WTC11 (cell line): ENCODE results near the gene PAMR1. TPM values are rescaled to one million over a fixed set of nuclear protein-coding genes. Genes with fewer than 3 reads are reported as not detected.

ENCODE experiments used
- ATAC-seq: fragments of 200-7000 bp; cut with Tn5 transposase; 2 replicates; pipeline ENCODE4 v1.10.0; 2021; ENCODE audit warnings: mild to moderate bottlenecking, moderate library complexity
- CTCF ChIA-PET: fragments of 300-600 bp; sonication (Branson Sonifier 250); formaldehyde crosslinking; loops from one replicate; lab custom pipeline; 2021; ENCODE audit warnings: antibody characterized with exemption; lab: Charles Lee
- POLR2A ChIA-PET: fragments of 350-600 bp; sonication (Branson Sonifier 250); formaldehyde crosslinking; loops from one replicate; lab custom pipeline; 2021; ENCODE audit warnings: antibody characterized with exemption; lab: Charles Lee
- DNase-seq: peaks from one replicate; pipeline ENCODE4 v3.0.0; 2021; ENCODE audit warnings: low spot score
- H3K27ac Mint-ChIP-seq: 2 replicates; pipeline ENCODE4 v1.8.0; 2021; ENCODE audit warnings: mixed read lengths
- H3K27me3 Mint-ChIP-seq: 2 replicates; pipeline ENCODE4 v1.8.0; 2021; ENCODE audit warnings: low read depth, mild to moderate bottlenecking, moderate library complexity, mixed read lengths
- H3K36me3 Mint-ChIP-seq: 2 replicates; pipeline ENCODE4 v1.8.0; 2021; ENCODE audit warnings: mixed read lengths
- H3K4me1 Mint-ChIP-seq: 2 replicates; pipeline ENCODE4 v1.8.0; 2022; ENCODE audit warnings: mixed read lengths
- H3K4me3 Mint-ChIP-seq: 2 replicates; pipeline ENCODE4 v1.8.0; 2021; ENCODE audit warnings: mild to moderate bottlenecking, moderate library complexity, mixed read lengths
- H3K9me3 Mint-ChIP-seq: 2 replicates; pipeline ENCODE4 v1.8.0; 2021; ENCODE audit warnings: mixed read lengths
- ARID4B ChIP-seq: sonication (generic); formaldehyde crosslinking; IDR thresholded peaks from 2 replicates; pipeline ENCODE4 v1.8.0; 2023; ENCODE audit warnings: missing genetic modification reagents, mild to moderate bottlenecking, borderline replicate concordance
- ATF1 ChIP-seq: sonication (generic); formaldehyde crosslinking; IDR thresholded peaks from 2 replicates; pipeline ENCODE4 v1.8.1; 2023; ENCODE audit warnings: mild to moderate bottlenecking, moderate library complexity, missing genetic modification reagents
- FOXJ3 ChIP-seq: sonication (generic); formaldehyde crosslinking; IDR thresholded peaks from 2 replicates; pipeline ENCODE4 v1.9.0; 2021; ENCODE audit warnings: missing genetic modification reagents, mild to moderate bottlenecking, borderline replicate concordance
- FOXP1 ChIP-seq: sonication (generic); formaldehyde crosslinking; IDR thresholded peaks from 2 replicates; pipeline ENCODE4 v1.8.0; 2022; ENCODE audit warnings: missing genetic modification reagents, mild to moderate bottlenecking, moderate library complexity, borderline replicate concordance
- GTF2I ChIP-seq: fragments of 250-450 bp; sonication (Bioruptor Pico); conservative IDR thresholded peaks from 2 replicates; pipeline ENCODE4 v1.4.0; 2021; ENCODE audit warnings: mild to moderate bottlenecking
- HMGA2 ChIP-seq: fragments of 250-450 bp; sonication (Bioruptor Pico); IDR thresholded peaks from 2 replicates; pipeline ENCODE4 v1.4.0; 2021; ENCODE audit warnings: mild to moderate bottlenecking, moderate library complexity
- IRF2 ChIP-seq: sonication (generic); formaldehyde crosslinking; IDR thresholded peaks from 2 replicates; pipeline ENCODE4 v1.8.0; 2022; ENCODE audit warnings: low read depth, missing genetic modification reagents, borderline replicate concordance
- KAT7 ChIP-seq: sonication (generic); formaldehyde crosslinking; IDR thresholded peaks from 2 replicates; pipeline ENCODE4 v1.8.1; 2023; ENCODE audit warnings: missing genetic modification reagents, mild to moderate bottlenecking, borderline replicate concordance
- MXD4 ChIP-seq: fragments of 250-450 bp; sonication (Bioruptor Pico); IDR thresholded peaks from 2 replicates; pipeline ENCODE4 v1.8.0; 2021; ENCODE audit warnings: mild to moderate bottlenecking, moderate library complexity, borderline replicate concordance
- MYBL2 ChIP-seq: sonication (generic); formaldehyde crosslinking; IDR thresholded peaks from 2 replicates; pipeline ENCODE4 v1.8.1; 2023; ENCODE audit warnings: mild to moderate bottlenecking, moderate library complexity, missing genetic modification reagents
- NR1H2 ChIP-seq: sonication (generic); formaldehyde crosslinking; IDR thresholded peaks from 2 replicates; pipeline ENCODE4 v1.9.0; 2021; ENCODE audit warnings: mild to moderate bottlenecking, moderate library complexity, missing genetic modification reagents
- NR2C2 ChIP-seq: sonication (generic); formaldehyde crosslinking; IDR thresholded peaks from 2 replicates; pipeline ENCODE4 v1.8.0; 2022; ENCODE audit warnings: mild to moderate bottlenecking, missing genetic modification reagents
- OVOL2 ChIP-seq: fragments of 250-450 bp; sonication (Bioruptor Pico); IDR thresholded peaks from 2 replicates; pipeline ENCODE4 v1.9.0; 2021; ENCODE audit warnings: mild to moderate bottlenecking, borderline replicate concordance
- SP1 ChIP-seq: sonication (generic); formaldehyde crosslinking; conservative IDR thresholded peaks from 2 replicates; pipeline ENCODE4 v1.8.1; 2022; ENCODE audit warnings: missing genetic modification reagents
- TP53 ChIP-seq: sonication (generic); formaldehyde crosslinking; IDR thresholded peaks from 2 replicates; pipeline ENCODE4 v1.8.1; 2023; ENCODE audit warnings: mild to moderate bottlenecking, missing genetic modification reagents
- total RNA-seq: library from RNA; stranded (reverse); gene quantifications from 3 replicates; pipeline ENCODE4 v1.2.3, GENCODE V29; 2021
- TF ChIP-seq, protein P1 (sequence below): sonication (generic); formaldehyde crosslinking; IDR thresholded peaks from 2 replicates; pipeline ENCODE4 v1.8.1; 2023; ENCODE audit warnings: mild to moderate bottlenecking, missing genetic modification reagents, moderate library complexity
- TF ChIP-seq, protein P2 (sequence below): fragments of 250-450 bp; sonication (Bioruptor Pico); IDR thresholded peaks from 2 replicates; pipeline ENCODE4 v1.9.0; 2021; ENCODE audit warnings: mild to moderate bottlenecking
- TF ChIP-seq, protein P3 (sequence below): sonication (generic); formaldehyde crosslinking; IDR thresholded peaks from 2 replicates; pipeline ENCODE4 v1.8.1; 2022; ENCODE audit warnings: mild to moderate bottlenecking, missing genetic modification reagents, moderate library complexity, borderline replicate concordance
- TF ChIP-seq, protein P4 (sequence below): fragments of 250-450 bp; sonication (Bioruptor Pico); conservative IDR thresholded peaks from 2 replicates; pipeline ENCODE4 v1.9.0; 2021; ENCODE audit warnings: mild to moderate bottlenecking
- TF ChIP-seq, protein P5 (sequence below): fragments of 250-450 bp; sonication (Bioruptor Pico); IDR thresholded peaks from 2 replicates; pipeline ENCODE4 v1.9.0; 2021; ENCODE audit warnings: mild to moderate bottlenecking
- TF ChIP-seq, protein P6 (sequence below): fragments of 250-450 bp; sonication (Bioruptor Pico); IDR thresholded peaks from 2 replicates; pipeline ENCODE4 v1.9.0; 2021; ENCODE audit warnings: moderate library complexity, mild to moderate bottlenecking, inconsistent platforms, borderline replicate concordance

Gene PAMR1
- total RNA-seq, 1 experiment from 2014 or later = 3.2 TPM

DNA sequence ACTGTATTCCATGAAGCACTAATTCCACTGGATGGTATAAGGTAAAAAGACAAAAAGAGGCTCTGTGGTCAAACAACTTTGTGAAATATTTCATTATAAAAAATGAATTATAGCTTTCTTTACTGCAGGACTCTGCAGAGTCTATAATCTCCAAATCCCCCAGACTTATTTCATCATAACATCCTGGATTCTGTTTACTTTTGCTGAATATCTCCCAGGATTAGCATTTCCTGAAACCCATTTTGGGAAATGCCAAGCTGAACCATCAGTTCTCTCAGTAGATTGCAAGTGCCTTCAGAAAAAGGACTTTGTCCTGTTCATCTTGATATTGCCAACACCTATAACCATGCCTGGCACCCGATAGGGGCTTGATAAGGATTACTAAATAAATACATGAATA is 7.9 kb downstream of the PAMR1 start:
- H3K4me1 Mint-ChIP-seq = peaks cover 10% of the 10 kb centered on the region
- CTCF ChIA-PET = no interaction called here

GRCh38 chr11:35516403-35516802 is 9.0 kb downstream of the PAMR1 start:
- no peak for ATAC-seq
- H3K4me3 Mint-ChIP-seq = no peak overlapping the region
- H3K27me3 Mint-ChIP-seq = peaks cover 33% of the 10 kb centered on the region
- H3K9me3 Mint-ChIP-seq = no peaks in the 10 kb centered on the region
- H3K27ac Mint-ChIP-seq = no peak overlapping the region
- ChIA-PET CTCF (no interaction called here), POLR2A (interaction anchor here (0.6 kb wide), 1 partner anchor 10 kb away, joined by 3 read pairs; no protein-coding TSS in a partner anchor)
- H3K36me3 Mint-ChIP-seq = no peaks in the 10 kb centered on the region
- DNase-seq = no peak
- peaks cover 10% of the 10 kb centered on the region for H3K4me1 Mint-ChIP-seq
- TF ChIP-seq ARID4B (CRISPR knock-in tag) (no peak), KAT7 (CRISPR knock-in tag) (no peak), FOXP1 (no peak), SP1 (CRISPR knock-in tag) (no peak), NR1H2 (CRISPR knock-in tag) (no peak), NR2C2 (CRISPR knock-in tag) (no peak), OVOL2 (CRISPR knock-in tag) (no peak)
- TF ChIP-seq, protein P1, sequence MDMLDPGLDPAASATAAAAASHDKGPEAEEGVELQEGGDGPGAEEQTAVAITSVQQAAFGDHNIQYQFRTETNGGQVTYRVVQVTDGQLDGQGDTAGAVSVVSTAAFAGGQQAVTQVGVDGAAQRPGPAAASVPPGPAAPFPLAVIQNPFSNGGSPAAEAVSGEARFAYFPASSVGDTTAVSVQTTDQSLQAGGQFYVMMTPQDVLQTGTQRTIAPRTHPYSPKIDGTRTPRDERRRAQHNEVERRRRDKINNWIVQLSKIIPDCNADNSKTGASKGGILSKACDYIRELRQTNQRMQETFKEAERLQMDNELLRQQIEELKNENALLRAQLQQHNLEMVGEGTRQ = no peak

More for the DNA sequence above, 7.9 kb downstream of the PAMR1 start:
- TF ChIP-seq, protein P2, sequence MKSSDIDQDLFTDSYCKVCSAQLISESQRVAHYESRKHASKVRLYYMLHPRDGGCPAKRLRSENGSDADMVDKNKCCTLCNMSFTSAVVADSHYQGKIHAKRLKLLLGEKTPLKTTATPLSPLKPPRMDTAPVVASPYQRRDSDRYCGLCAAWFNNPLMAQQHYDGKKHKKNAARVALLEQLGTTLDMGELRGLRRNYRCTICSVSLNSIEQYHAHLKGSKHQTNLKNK (CRISPR knock-in tag) = no peak
- no peak for TF ChIP-seq MXD4 (CRISPR knock-in tag)
- TF ChIP-seq, protein P3, sequence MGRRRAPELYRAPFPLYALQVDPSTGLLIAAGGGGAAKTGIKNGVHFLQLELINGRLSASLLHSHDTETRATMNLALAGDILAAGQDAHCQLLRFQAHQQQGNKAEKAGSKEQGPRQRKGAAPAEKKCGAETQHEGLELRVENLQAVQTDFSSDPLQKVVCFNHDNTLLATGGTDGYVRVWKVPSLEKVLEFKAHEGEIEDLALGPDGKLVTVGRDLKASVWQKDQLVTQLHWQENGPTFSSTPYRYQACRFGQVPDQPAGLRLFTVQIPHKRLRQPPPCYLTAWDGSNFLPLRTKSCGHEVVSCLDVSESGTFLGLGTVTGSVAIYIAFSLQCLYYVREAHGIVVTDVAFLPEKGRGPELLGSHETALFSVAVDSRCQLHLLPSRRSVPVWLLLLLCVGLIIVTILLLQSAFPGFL (CRISPR knock-in tag) = no peak
- TF ChIP-seq TP53 (CRISPR knock-in tag) = no peak
- TF ChIP-seq HMGA2 (CRISPR knock-in tag) = no peak
- TF ChIP-seq, protein P4, sequence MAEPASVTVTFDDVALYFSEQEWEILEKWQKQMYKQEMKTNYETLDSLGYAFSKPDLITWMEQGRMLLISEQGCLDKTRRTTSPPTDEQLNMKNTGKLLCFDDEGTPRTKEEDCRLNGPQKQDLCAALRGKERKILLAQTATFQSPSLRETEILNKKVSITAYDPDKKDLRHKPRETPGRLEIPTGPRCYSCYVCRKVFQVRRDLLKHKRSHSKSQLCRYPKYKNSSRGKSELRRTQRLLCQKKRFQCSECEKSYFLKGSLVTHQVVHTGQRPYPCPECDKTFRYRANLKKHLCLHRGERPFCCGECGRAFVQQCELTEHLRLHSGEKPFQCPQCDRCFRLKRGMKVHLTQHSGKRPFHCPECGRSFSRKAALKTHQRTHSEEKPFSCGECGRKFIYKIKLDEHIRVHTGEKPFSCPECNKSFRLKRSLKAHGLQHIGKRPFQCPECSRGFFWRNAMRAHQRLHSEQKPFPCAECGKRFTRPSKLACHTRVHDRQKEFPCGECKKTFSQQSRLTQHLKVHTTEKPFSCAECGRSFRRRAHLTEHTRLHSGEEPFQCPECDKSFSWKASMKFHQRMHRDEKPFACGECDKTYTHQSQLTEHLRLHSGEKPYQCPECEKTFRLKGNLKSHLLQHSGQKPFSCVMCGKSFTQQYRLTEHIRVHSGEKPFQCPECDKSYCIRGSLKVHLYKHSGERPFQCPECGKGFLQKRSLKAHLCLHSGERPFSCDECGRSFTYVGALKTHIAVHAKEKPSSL (CRISPR knock-in tag) = no peak
- TF ChIP-seq, protein P5, sequence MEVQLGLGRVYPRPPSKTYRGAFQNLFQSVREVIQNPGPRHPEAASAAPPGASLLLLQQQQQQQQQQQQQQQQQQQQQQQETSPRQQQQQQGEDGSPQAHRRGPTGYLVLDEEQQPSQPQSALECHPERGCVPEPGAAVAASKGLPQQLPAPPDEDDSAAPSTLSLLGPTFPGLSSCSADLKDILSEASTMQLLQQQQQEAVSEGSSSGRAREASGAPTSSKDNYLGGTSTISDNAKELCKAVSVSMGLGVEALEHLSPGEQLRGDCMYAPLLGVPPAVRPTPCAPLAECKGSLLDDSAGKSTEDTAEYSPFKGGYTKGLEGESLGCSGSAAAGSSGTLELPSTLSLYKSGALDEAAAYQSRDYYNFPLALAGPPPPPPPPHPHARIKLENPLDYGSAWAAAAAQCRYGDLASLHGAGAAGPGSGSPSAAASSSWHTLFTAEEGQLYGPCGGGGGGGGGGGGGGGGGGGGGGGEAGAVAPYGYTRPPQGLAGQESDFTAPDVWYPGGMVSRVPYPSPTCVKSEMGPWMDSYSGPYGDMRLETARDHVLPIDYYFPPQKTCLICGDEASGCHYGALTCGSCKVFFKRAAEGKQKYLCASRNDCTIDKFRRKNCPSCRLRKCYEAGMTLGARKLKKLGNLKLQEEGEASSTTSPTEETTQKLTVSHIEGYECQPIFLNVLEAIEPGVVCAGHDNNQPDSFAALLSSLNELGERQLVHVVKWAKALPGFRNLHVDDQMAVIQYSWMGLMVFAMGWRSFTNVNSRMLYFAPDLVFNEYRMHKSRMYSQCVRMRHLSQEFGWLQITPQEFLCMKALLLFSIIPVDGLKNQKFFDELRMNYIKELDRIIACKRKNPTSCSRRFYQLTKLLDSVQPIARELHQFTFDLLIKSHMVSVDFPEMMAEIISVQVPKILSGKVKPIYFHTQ (CRISPR knock-in tag) = no peak
- TF ChIP-seq, protein P6, sequence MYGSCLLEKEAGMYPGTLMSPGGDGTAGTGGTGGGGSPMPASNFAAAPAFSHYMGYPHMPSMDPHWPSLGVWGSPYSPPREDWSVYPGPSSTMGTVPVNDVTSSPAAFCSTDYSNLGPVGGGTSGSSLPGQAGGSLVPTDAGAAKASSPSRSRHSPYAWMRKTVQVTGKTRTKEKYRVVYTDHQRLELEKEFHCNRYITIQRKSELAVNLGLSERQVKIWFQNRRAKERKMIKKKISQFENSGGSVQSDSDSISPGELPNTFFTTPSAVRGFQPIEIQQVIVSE (CRISPR knock-in tag) = no peak
- TF ChIP-seq ATF1 (CRISPR knock-in tag) = no peak
- TF ChIP-seq FOXJ3 = no peak
- no peak for TF ChIP-seq MYBL2 (CRISPR knock-in tag)
- no peak for TF ChIP-seq GTF2I (CRISPR knock-in tag)
- TF ChIP-seq IRF2 (CRISPR knock-in tag) = no peak
- TF ChIP-seq, all 79 proteins: peak for 0
- H3K27ac Mint-ChIP-seq = no peak overlapping the region
- POLR2A ChIA-PET = no interaction called here
- no peak for DNase-seq
- H3K36me3 Mint-ChIP-seq = no peaks in the 10 kb centered on the region
- H3K27me3 Mint-ChIP-seq = peaks cover 22% of the 10 kb centered on the region
- H3K4me3 Mint-ChIP-seq = no peak overlapping the region
- no peak for ATAC-seq
- no peaks in the 10 kb centered on the region for H3K9me3 Mint-ChIP-seq
